ENCODE results near the gene CLCN1.

DNA sequence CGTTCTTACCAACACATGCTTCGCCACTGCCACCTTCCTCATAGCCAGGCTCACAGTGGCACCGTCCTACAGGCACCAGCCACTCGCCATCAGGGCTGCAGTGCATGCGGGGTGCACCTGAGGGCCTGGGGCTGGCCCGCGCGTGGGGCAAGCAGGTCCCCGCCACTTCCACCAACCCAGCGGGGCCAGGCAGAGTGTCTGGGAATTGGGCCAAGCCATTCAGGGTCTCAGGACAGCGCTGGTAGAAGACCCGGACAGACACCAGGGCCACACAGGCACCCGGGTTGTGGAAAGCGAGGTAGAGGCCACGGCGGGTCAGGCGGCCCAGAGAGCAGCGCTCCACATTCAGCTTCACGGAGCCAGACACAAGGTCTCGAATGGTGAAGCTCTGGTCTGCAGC lies 83.7 kb downstream of the CLCN1 start:
- TF ChIP-seq, protein P1, sequence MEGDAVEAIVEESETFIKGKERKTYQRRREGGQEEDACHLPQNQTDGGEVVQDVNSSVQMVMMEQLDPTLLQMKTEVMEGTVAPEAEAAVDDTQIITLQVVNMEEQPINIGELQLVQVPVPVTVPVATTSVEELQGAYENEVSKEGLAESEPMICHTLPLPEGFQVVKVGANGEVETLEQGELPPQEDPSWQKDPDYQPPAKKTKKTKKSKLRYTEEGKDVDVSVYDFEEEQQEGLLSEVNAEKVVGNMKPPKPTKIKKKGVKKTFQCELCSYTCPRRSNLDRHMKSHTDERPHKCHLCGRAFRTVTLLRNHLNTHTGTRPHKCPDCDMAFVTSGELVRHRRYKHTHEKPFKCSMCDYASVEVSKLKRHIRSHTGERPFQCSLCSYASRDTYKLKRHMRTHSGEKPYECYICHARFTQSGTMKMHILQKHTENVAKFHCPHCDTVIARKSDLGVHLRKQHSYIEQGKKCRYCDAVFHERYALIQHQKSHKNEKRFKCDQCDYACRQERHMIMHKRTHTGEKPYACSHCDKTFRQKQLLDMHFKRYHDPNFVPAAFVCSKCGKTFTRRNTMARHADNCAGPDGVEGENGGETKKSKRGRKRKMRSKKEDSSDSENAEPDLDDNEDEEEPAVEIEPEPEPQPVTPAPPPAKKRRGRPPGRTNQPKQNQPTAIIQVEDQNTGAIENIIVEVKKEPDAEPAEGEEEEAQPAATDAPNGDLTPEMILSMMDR (conservative IDR thresholded peaks at IDR 0.05; ENCODE audit: low read length): no peak
- TF ChIP-seq EZH2phosphoT487 (IDR thresholded peaks at IDR 0.05; ENCODE audit: borderline replicate concordance, low read depth, low read length): no peak

Measured in OCI-LY7 (cell line).